ENCODE results near the gene RELN.
"Not testable (repeated sequence)": the region's sequence is repeated elsewhere in the genome, so short reads cannot be mapped to it uniquely, and the experiment has no call there.

RELN gene

DNA sequence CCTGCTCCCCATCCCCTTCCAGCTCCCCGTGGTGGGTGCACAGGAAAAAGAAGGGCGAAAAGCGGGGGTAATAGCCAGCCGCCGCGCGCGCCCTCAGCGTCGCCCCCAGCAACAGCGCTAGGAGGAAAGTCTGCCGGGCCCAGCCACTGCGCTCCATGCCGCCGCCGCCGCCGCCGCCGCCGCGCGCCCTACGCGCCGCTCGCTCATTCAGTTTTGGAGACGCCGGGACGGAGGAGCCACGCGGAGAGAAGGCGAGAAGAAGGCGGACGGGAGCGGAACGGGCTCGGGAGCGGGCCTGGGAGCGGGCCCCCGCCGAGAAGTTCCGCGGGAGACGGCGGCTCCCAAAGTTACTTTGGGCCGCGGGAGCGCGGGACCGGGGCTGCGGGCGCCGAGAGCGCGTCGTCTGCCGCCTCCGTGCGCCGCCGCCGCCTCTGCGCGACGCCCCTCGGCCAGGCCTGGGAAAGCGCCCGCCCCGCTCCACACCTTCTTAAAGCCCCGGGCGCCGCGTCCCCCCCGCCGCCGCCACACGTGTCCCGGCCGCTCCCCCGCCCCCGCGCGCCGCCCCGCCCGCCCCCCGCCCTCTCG, at the start of gene RELN:
Gene RELN, minus strand, starts transcription at position 459 of the 585 bp plus-strand sequence. Its CDS starts 302 bp downstream, at position 157.
- no peak for DNase-seq (ENCODE audit: low read depth in 2 of 2)

DNA sequence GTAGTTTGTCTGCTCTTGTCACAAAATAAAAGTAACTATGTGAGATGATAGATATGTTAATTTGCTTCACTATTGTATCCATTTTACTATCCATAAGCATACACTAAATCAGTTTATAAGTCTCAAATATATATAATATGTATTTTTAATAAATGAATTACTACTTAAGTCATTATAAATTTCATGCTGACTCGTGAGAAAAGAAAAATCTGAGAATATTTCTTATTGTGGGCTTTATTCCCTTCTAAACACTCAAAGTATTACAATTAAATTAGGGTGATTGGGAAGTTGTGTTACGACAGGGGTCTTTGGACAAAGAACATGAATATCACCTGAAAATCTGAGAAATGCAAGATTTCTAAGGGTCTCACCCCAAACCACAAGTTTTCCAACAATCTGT, 48.7 kb upstream of the RELN start:
- no peak for DNase-seq (ENCODE audit: low read depth in 2 of 2)

DNA sequence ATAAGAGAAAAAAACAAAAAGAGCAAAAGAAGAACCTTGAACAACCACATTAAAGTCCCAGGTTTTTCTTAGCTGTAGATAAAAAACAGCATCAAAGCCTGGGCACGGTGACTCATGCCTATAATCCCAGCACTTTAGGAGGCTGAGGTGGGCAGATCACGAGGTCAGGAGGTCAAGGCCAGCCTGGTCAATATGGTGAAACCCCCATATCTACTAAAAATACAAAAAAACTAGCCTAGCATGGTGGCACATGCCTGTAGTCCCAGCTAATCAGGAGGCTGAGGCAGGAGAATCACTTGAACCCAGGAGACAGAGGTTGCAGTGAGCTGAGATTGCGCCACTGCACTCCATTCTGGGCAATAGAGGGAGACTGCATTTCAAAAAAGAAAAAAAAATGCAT, 47.4 kb upstream of the RELN start:
- not testable (repeated sequence) for DNase-seq (ENCODE audit: low read depth in 2 of 2)

- DNase-seq (ENCODE audit: low read depth in 2 of 2): no peak
Measured at GRCh38 chr7:104035351-104035750, 45.9 kb upstream of the RELN start.

GRCh38 chr7:104034679-104035078, 45.2 kb upstream of the RELN start:
- no peak for DNase-seq (ENCODE audit: low read depth in 2 of 2)

DNA sequence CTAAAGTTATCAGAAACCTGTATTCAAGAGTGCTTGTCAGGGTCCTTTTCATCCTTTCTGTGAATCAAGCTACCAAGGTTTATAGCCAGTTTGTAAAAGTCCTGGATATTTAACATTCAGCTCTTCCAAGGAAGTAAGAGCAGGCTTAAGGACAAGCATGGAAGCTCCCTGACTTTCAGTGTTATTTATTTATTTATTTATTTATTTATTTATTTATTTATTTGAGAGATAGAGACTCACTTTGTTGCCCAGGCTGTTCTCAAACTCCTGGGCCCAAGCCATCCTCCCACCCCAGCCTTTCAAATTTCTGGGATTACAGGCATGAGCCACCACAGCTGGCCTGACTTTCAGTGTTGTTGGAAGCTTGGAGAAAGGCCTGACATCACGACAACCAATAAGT, 44.4 kb upstream of the RELN start:
- no peak for DNase-seq (ENCODE audit: low read depth in 2 of 2)

DNA sequence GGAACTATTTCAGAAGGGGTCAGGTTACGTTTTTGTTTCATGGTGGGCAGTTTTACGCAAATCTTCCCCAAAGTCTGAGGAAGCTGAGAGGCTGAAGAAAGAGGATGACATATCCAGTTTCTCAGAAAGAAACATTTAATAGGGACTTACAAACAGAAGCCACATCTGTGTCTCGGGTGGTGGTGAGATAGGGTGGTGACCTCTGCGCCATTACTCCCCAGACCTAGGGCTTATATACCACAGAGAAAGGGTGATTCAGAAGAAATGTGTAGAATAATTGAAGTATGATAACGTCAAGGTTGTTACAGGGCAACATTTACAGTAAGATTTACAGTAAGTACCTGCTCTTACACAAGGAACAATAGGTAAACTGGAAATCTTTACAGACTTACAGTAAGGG, 43.0 kb upstream of the RELN start:
- no peak for DNase-seq (ENCODE audit: low read depth in 2 of 2)

DNA sequence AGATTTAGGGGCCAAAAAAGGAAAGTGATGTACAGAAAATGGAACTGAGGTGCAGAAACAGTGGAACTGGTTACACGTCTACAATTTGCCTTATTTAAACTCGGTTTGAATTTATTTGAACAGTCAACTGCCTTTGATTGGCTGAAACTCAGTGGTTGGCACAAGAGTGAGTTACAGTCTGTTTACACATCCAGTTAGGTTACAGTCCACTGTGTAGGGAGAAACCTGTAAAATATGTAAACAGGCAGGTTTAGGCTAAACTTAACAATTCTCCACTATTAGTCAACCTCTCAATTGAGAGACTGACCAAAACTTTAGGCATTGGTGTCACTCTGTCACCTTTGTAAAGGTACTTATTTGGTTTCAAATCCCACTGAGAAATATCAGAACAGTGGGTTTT, 40.3 kb upstream of the RELN start:
- no peak for DNase-seq (ENCODE audit: low read depth in 2 of 2)

DNA sequence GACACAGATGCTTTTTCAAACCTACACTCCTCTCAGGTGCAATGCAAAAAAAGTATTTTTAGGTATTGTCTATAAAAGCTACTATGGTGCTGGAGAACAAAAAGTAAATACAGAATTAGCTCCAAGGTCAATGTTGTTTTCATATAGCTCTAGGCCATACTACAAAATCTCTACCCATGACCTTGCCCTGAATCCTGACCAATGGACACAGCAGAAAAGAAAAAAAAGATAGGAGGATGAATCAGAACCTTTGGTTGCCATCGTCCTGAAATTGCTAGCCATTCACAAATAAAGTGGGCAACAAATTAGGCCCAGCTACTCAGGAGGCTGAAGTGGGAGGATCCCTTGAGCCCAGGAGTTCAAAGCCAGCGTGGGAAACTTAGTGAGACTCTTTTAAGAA, 35.2 kb upstream of the RELN start:
- no peak for DNase-seq (ENCODE audit: low read depth in 2 of 2)

DNA sequence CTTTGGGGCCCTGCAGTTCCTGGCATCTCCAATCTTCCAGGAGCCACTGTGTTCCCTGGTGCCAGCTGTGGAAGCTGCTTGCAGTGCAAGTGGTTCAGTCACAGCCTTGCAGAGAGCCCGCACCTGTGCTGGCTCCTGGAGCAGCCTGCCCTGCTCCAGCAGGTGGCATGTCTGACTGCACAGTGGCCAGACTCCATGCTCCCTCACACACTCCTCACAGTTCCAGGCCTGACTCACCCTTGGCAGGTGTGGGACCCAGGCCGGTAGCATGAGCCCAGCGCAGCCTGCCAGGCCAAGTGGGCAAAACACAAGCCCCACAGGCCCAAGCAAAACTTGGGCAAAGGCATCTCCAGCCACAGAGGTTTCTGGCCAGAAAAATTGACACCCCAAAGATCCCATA, 33.6 kb upstream of the RELN start:
- no peak for DNase-seq (ENCODE audit: low read depth in 2 of 2)

- DNase-seq (ENCODE audit: low read depth in 2 of 2): no peak
Measured at GRCh38 chr7:104018425-104018824, 29.0 kb upstream of the RELN start.

GRCh38 chr7:104017001-104017400, 27.5 kb upstream of the RELN start:
- no peak for DNase-seq (ENCODE audit: low read depth in 2 of 2)

- no peak for DNase-seq (ENCODE audit: low read depth in 2 of 2)
Measured at GRCh38 chr7:104012835-104013234, 23.4 kb upstream of the RELN start.

DNA sequence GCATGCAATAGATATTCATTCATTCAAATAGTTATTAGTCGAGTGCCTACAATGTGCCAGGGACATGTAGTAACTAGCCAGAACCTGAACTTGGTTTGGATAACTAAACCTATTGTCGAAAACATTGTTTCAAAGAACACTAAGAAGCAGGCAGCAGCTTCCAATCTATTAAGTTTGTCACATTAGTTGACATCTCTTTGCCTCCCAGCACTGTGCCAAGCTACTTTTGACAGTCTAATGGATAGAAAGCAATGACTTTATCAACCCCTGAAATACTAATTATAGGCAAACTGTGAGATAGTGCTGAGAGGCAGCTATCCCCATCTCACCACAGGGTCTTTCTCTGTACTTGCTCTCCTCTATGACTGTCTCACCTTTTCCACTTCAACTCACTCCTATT, 22.4 kb upstream of the RELN start:
- no peak for DNase-seq (ENCODE audit: low read depth in 2 of 2)

- DNase-seq (ENCODE audit: low read depth in 2 of 2): no peak
Measured at GRCh38 chr7:104010052-104010909, 20.8 kb upstream of the RELN start.

DNA sequence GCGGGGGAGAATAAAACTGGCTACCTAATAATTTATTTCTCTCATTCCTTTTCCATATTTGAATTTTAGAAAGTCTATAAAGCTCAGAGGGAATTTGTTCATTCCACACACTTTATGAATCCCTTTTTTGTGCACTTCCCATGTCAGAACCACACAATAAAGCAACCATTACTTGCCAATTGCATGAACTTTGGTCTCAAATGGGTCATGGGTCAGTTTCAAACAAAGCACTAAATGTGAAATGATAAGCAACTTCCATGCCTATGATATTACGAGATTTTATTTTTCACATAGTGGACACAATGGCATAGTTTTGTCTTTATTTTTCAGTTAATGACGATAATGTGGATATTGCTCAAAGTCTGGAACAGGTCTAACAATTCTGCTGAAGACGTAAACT, 18.6 kb upstream of the RELN start:
- DNase-seq (ENCODE audit: low read depth in 2 of 2): no peak

- DNase-seq (ENCODE audit: low read depth in 2 of 2): no peak
Measured at GRCh38 chr7:104007614-104008013, 18.2 kb upstream of the RELN start.

DNA sequence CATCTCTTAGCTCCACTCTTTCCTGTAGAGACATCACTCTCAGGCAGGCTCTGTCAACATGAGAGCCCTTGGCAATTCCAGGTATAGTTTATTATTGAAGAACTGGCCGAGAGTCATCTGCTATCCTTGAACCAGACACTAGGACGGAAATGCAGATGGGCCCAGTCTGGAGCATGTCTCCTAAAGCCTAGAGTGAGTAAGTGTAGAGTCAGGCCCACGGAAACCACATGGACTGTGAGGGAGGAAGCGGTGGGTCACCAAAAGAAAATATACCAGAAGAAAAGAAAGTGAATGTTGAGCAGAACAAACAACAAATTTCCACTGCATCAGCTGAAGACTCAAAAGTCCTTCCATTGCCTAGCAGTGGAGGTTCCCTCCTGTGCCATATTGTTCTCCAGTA, 15.7 kb upstream of the RELN start:
- no peak for DNase-seq (ENCODE audit: low read depth in 2 of 2)

- no peak for DNase-seq (ENCODE audit: low read depth in 2 of 2)
Measured at GRCh38 chr7:103996639-103997038, 7.2 kb upstream of the RELN start.

DNA sequence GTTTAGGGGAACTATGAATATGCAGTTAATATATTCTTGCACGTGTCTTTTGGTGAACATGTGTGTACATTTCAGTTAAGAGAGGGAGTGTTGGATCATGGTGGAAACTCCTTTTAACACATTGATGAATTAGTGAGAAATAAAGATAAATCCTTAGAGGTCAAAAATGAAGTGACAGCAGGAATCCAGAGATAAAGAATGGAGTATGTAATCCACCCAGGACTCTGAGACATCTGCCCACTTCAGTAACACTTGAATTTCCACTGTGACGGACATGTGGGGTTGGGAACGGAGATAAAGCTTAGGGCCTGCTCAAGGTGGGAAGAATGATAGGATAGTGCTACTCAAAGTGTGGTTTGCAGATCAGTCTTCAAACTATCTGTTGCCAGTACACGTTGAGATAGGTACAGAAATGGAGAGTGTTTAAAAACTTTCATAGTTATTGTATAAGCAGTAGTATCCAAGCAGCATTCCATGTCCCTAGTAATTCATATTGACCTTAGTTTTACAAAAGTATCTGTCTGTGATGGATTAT, 6.6 kb upstream of the RELN start:
- no peak for DNase-seq (ENCODE audit: low read depth in 2 of 2)

DNA sequence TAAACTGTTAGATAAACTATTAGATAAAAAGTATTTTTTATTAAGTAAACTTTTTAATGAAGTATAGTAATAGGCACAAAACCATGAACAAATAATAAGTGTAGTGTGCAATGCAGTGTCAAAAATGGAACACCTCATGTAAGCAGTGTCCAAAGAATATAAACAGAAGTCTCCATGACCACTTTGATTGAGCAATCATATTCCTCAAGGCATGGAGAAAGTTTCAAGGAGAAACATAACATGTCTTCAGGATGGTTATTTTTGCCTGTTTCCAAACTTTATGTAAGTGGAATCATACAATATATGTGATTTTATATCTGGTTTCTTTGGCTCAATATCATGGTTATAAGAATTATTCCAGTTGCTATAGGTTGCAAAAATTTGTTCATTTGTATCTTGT, 6.1 kb upstream of the RELN start:
- DNase-seq (ENCODE audit: low read depth in 2 of 2): no peak

- no peak for DNase-seq (ENCODE audit: low read depth in 2 of 2)
Measured at GRCh38 chr7:103993551-103993950, 4.1 kb upstream of the RELN start.

- no peak for DNase-seq (ENCODE audit: low read depth in 2 of 2)
Measured at GRCh38 chr7:103991406-103991805, 1.9 kb upstream of the RELN start.

Measured in activated CD8-positive, alpha-beta memory T cell treated with anti-CD3 and anti-CD28 coated beads for 4 hours (primary cell).